ENCODE measurements around the gene CNST.
"Not testable (repeated sequence)": the region's sequence is repeated elsewhere in the genome, so short reads cannot be mapped to it uniquely, and the experiment has no call there.

CNST gene

DNA sequence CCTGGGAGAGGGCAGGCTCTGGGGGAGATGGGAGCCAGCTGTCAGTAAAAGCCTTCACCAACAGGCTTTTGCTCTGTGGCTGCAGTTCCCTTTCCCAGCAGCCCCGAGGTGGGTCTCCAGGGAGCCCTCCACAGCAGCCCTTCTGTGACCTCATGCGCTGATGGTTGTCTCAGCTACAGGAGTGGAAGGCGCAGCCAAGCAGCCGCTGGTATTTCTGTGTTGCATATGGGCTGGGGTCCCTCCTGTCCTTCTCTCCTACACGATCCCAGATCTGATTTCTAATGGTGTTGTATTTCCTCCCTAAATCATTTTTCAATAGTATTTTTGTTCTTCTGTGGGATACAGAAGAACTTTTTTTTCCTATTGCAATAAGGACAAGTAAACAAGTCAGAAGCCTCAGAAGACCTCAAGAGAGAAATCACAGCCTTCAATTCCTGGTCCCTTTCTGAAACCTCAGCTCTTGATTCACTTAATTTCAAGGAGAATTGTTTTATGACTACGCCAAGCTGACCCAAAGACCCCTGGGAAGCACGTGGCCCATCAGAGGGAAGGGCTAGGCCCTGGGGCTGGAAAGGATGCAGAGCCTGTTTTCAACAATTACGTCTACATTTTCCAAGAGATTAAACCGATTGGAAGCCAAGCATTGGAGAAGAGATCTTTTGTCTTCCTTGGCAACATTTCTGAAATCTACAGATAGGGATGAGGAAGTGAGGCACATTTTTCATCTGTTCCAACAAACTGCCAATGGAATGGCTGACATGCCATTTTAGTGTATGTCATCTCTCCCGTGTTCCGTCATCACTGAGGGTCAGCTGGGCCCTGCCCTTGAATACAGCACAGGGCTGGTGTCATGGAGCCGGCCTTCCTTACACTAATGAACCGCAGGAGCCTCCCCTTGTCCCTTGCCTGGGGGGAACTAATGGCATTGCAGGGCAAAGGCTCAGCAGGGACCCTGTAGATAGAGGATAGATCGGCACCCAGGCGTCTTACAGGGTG lies 115.9 kb downstream of the CNST start:
- no peak for DNase-seq

DNA sequence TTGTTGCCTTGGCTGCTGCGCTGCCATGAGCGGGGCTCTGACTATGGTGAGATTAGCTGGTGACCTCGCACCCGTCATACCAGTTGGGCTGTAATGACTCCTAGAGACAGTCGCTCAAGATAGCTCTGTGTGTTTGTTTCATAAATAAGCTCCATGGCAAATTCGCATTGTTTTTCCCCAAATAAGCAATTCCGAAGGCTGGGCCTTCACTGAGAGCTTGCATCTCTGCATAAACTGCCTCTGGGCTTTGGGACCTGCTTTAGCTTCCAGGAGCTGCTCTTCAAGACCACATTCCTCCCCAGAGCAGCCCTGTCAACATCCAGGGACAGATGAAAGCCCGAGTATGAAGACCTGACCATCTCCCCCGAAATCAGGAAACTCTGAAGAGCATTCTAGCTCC lies 117.3 kb downstream of the CNST start:
- DNase-seq = no peak

- no peak for DNase-seq
These were observed 120.7 kb downstream of the CNST start for GRCh38 chr1:246687002-246687401.

DNA sequence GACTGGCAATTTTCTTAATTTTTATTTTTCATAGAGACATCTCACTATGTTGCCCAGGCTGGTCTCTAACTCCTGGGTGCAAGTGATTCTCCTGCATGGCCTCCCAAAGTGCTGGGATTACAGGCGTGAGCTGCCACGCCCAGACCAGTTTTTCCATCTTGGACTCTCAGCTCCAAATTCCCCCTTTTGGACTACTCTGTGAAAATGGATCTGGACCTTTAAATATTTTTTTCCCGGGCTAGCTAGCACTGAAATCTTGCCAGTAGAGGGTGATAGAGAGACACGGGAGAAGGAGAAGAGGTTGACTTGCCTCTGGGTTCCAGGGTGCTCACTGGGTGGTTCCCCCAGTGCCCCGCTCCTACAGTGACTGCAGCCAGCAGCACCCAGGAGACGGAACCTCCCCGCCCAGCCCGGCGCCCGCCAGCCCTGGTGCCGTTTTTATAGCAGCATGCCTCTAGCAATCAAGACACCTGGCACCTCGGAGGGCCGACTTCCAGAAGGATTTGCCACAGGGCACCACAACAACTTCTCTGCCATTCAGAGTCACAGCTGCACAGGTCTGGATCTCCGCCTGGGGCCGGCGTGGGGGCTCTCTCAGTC lies 123.3 kb downstream of the CNST start:
- no peak for DNase-seq

GRCh38 chr1:246690100-246690499 lies 123.8 kb downstream of the CNST start:
- DNase-seq = no peak

- DNase-seq = no peak
These were observed 125.6 kb downstream of the CNST start for GRCh38 chr1:246691622-246692495.

DNA sequence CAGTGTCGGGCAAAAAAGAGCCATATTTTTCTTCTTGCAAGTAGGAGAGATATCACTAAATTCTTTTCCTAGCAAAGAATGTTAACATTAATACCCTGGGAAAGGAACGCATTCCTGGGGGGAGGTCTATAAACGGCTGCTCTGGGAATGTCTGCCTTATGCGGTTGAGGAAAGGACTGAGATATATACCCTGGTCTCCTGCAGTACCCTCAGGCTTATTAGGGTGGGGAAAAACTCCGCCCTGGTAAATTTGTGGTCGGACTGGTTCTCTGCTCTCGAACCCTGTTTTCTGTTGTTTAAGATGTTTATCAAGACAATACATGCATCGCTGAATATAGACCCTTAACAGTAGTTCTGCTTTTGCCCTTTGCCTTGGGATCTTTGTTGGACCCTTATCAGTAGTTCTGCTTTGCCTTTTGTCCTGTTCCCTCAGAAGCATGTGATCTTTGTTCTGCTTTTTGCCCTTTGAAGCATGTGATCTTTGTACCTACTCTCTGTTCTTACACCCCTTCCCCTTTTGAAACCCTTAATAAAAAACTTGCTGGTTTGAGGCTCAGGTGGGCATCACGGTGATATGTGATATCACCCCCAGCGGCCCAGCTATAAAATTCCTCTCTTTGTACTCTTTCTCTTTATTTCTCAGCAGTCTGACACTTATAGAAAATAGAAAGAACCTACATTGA lies 128.1 kb downstream of the CNST start:
- not testable (repeated sequence) for DNase-seq

DNA sequence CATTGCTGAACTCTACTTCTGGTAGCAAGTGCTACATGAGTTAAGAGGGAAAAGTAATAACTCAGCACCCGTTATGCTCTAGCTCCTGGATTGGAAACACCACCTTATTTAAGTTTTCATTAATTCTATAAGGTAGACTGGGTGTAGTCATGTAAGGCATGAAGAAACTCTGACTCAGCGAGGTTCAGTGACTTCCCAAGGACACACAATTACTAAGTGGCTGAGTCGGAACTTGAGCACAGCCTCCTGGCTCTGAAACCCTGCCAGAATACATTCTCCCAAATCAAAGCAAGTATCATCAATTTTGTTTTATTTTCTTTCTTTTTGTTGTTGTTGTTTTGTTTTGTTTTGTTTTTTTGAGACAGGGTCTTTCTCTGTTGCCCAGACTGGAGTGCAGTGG lies 128.9 kb downstream of the CNST start:
- no peak for DNase-seq

DNA sequence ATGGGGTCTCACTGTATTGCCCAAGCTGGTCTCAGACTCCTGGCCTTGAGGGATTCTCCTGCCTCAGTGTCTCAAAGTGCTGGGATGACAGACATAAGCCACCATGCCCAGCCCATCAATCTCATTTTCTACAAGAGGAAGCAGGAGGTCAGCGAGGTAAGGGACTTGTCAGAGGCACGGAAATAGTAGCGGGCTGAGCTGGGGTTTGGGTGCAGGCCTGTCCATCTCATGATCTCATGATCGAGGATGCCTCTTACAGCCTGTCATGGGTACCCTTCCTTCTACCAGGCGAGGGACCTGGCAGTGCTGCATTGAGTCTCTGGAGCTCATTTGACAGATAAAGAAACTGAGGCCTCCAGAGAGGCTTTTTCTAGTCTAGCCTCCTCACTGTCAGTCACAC lies 129.4 kb downstream of the CNST start:
- no peak for DNase-seq

DNA sequence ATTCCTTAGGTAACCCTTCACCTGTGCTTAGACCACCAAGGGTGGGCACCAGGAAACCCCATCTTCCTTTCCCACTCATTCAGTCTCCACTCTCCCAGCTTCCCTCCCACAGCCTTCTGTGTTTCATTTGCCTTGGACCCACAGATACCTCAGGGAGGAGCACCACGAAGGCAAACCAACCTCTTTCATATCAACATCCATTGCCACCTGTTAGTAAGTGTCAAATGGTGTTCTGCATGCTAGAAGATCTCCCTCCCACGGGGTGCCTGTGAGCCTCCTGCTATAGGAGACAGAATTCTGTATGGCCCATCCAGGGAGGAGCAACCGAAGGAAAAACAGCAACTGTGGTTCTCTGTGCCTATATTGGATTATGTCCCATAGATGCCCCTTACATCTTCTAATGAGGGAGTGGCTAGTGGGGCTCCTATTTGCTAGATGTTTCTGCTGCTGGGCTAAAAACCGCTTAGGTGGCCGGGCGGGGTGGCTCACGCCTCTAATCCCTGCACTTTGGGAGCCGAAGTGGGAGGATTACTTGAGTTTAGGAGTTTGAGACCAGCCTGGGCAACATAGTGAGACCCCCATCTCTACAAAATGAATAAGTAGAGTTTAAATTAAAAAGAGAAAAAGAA lies 132.3 kb downstream of the CNST start:
- no peak for DNase-seq

- DNase-seq = peak; percentile 71
These were observed 133.0 kb downstream of the CNST start for GRCh38 chr1:246699095-246699735.

DNA sequence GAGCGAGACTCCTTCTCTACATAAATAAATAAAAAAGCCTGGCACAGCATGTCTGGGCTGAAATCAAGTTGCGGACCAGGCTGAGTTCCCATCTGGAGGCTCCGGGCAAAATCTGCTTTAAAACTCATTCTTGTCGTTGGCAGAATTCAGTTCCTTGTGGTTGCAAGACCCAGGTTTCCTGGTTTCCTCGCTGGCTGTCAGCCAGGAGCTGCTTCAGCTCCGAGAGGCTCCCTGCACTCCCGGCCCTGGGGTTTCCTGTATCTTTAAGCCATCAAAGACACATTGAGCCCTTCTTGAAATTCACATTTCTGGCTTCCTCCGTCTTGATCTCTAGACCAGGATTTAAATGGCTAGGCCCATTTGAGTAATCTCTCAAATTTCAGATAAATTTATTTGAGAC lies 137.3 kb downstream of the CNST start:
- no peak for DNase-seq

GRCh38 chr1:246705368-246705767 lies 139.1 kb downstream of the CNST start:
- no peak for DNase-seq

DNA sequence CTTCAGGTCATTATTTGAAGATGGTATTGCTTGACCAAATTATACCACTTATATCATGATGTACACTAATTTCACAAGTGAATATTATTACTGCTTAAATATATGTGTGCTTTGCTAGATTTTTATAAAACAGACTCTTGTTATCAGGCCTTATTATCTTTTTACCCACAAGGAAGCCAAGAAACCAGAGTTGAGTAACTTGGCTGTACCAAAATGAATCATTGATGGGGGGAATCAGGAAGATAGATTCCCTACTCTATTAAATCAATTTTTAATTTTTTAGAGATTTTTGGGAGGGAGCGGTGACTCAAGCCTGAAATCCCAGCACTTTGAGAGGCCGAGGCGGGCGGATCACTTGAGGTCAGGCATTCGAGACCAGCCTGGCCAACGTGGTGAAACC lies 141.9 kb downstream of the CNST start:
- DNase-seq = no peak

DNA sequence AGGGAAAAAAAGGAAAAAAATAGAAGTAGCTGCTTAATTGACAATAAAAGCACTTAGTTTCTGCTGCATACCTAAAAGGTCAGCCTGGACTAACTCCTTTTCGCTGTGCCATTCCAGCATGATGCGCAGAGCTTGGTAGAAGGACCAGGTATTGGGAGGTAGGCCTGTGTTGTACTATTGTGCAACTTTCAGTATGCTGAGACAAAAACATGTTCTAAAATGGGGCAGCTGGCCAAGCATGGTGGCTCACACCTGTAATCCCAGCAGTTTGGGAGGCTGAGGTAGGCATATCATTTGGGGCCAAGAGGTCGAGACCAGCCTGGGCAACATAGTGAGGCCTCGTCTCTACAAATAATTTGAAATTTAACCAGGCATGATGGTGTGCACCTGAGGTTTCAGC lies 142.9 kb downstream of the CNST start:
- no peak for DNase-seq

DNA sequence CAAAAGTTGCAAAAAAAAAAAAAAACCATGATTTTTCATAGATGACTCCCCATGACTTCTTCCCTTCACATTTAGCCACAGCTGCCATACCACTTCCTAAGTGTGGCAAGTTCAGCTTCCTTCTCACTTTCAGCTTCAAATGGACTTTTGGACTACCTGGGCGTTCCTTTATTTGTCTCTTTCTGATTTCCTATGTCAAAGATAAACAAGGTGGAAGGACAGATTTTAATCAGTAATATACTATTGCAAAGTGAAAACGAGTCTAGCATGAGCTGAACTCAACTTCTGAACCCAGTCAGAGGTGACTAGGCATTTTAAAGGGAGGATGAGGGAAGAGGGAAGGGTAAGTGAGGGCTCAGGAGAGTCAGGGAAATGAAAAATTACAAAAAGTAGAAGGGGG lies 143.6 kb downstream of the CNST start:
- DNase-seq = no peak

- no peak for DNase-seq
These were observed 145.3 kb downstream of the CNST start for GRCh38 chr1:246711548-246712003.

DNA sequence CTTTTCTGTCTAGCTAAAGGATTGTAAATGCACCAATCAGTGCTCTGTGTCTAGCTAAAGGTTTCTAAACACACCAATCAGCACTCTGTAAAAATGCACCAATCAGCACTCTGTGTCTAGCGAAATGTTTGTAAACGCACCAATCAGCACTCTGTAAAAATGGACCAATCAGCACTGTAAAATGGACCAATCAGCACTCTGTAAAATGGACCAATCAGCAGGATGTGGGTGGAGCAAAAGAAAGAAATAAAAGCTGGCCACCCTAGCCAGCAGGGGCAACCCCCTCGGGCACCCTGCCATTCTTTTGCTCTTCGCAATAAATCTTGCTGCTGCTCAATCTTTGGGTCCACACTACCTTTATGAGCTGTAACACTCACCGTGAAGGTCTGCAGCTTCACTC lies 146.2 kb downstream of the CNST start:
- DNase-seq = not testable (repeated sequence)
